ENCODE data around the gene DSCAM. TPM values are rescaled to one million over a fixed set of nuclear protein-coding genes. Genes with fewer than 3 reads are reported as not detected.

Gene DSCAM
- total and polyA plus RNA-seq, 12 donors, result under 0.01 to 0.11 (median 0.07) TPM; not detected in 5

DNA sequence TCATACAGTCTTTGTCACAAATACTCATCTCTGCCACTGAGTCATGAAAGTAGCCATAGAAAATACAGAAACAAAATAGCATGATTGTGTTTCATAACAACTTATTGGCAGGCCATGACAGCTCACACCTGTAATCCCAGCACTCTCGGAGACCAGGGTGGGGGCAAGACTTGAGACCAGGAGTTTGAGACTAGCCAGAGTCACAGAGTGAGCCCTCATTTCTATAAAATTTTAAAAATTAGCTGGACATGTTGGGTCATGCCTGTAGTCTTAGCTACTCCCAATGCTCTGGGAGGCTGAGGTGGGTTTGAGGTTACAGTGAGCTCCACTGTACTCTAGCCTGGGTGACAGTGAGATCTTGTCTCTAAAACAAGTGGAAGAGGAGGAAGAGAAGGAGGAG is 568.6 kb downstream of the DSCAM start:
- Histone ChIP-seq H3K27me3 (no peaks in the 10 kb centered on the region), H3K27ac (no peak overlapping the region), H3K4me3 (no peak overlapping the region), H3K36me3 (replicated peaks in 1 of 2) (no peaks in the 10 kb centered on the region), H3K4me1 (replicated peaks in 1 of 2) (no peaks in the 10 kb centered on the region), H3K9me3 (replicated peaks in 1 of 3) (peaks cover 0 to 5% (median 0%) of the 10 kb centered on the region in 3 donors)
- WGBS, 4 donors, result 64 to 88% (median 79%) methylated on average over 1 of the region's 1 CpG
- no peak for TF ChIP-seq POLR2A (IDR thresholded peaks at IDR 0.05)
- TF ChIP-seq, protein P1, sequence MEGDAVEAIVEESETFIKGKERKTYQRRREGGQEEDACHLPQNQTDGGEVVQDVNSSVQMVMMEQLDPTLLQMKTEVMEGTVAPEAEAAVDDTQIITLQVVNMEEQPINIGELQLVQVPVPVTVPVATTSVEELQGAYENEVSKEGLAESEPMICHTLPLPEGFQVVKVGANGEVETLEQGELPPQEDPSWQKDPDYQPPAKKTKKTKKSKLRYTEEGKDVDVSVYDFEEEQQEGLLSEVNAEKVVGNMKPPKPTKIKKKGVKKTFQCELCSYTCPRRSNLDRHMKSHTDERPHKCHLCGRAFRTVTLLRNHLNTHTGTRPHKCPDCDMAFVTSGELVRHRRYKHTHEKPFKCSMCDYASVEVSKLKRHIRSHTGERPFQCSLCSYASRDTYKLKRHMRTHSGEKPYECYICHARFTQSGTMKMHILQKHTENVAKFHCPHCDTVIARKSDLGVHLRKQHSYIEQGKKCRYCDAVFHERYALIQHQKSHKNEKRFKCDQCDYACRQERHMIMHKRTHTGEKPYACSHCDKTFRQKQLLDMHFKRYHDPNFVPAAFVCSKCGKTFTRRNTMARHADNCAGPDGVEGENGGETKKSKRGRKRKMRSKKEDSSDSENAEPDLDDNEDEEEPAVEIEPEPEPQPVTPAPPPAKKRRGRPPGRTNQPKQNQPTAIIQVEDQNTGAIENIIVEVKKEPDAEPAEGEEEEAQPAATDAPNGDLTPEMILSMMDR (IDR thresholded peaks at IDR 0.05), result no peak
- intact Hi-C loops (cut with DNase I), result no loop called here
- DNase-seq, result no peak

DNA sequence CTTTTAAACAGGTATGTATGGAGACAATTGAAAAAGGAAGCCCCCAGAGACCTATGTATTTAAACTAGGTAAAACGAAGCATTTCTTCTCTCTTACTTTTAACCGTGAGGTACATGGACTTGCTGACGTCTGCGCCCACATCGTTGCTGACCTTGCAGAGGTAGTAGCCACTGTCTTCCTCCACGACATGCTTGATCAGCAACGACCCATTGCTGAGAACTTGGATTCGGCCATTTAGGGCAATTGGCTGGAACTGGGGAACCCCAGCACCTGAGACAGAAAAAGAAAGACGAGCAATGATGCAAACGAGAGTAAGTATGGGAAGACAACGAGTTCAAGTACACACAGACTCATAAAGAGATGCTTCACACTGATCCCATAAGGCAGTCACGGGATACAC is 571.0 kb downstream of the DSCAM start:
- TF ChIP-seq, protein P1 (IDR thresholded peaks at IDR 0.05), result no peak
- no peak for TF ChIP-seq POLR2A (IDR thresholded peaks at IDR 0.05)
- 76 to 79% (median 78%) methylated on average over 12 of the region's 12 CpGs for WGBS, 4 donors
- H3K27ac ChIP-seq, result no peak overlapping the region
- no peaks in the 10 kb centered on the region for H3K36me3 ChIP-seq (replicated peaks in 1 of 2)
- intact Hi-C loops (cut with DNase I), result no loop called here
- H3K4me1 ChIP-seq (replicated peaks in 1 of 2), result no peaks in the 10 kb centered on the region
- H3K9me3 ChIP-seq (replicated peaks in 1 of 3), result no peaks in the 10 kb centered on the region
- no peaks in the 10 kb centered on the region for H3K27me3 ChIP-seq
- H3K4me3 ChIP-seq, result no peak overlapping the region
- no peak for DNase-seq

DNA sequence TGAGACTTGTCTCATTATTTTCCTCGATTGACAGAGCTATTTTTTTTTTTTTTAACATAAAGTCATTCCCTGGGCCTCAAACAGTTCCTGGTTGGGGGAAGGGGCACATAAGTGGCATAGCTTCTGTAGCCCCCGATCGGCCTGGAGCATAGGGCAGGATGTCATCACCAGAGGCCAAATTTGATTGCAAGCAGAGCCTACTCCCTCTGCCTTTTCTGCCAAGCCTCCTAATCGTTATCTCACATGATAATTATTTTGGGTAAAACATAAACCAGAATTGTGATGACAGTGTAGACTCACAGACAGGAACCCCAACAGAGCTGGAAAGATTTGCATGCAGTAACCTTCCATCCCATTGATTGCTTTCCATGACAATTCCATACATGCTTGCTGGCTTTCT is 574.9 kb downstream of the DSCAM start:
- DNase-seq, result no peak
- intact Hi-C loops (cut with DNase I), result no loop called here
- Histone ChIP-seq H3K27me3 (no peaks in the 10 kb centered on the region), H3K36me3 (replicated peaks in 1 of 2) (no peaks in the 10 kb centered on the region), H3K9me3 (replicated peaks in 1 of 3) (no peaks in the 10 kb centered on the region), H3K4me3 (no peak overlapping the region), H3K27ac (no peak overlapping the region), H3K4me1 (replicated peaks in 1 of 2) (no peaks in the 10 kb centered on the region)
- TF ChIP-seq POLR2A (IDR thresholded peaks at IDR 0.05), result no peak
- TF ChIP-seq, protein P1 (IDR thresholded peaks at IDR 0.05), result no peak
- 40 to 58% (median 49%) methylated on average over 4 of the region's 4 CpGs for WGBS, 4 donors

DNA sequence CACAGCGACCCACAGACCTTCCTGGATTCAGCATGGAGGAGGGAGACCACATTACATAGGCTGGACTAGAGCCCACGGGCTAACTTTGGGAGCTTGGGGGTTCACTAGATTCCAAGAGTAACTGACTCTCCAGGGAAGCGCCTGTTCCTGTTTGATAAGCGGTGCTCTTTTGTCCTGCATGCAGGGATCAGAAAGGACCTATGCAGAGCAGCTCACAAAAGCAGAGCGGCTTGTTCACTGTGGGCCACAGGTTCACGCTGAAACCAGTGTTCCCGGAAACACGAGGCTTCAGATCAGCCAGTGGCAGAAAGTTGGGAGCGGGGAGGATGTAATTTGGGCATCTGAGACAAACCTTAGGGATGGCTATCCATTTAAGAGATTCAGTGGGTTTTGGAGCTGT is 575.8 kb downstream of the DSCAM start:
- no peak for DNase-seq
- H3K4me1 ChIP-seq (replicated peaks in 1 of 2), result no peaks in the 10 kb centered on the region
- intact Hi-C loops (cut with DNase I), result no loop called here
- WGBS, 4 donors, result 75 to 90% (median 78%) methylated on average over 9 of the region's 9 CpGs
- H3K9me3 ChIP-seq (replicated peaks in 1 of 3), result no peaks in the 10 kb centered on the region
- H3K27me3 ChIP-seq, result no peaks in the 10 kb centered on the region
- no peak for TF ChIP-seq POLR2A (IDR thresholded peaks at IDR 0.05)
- TF ChIP-seq, protein P1 (IDR thresholded peaks at IDR 0.05), result no peak
- no peak overlapping the region for H3K27ac ChIP-seq
- H3K4me3 ChIP-seq, result no peak overlapping the region
- no peaks in the 10 kb centered on the region for H3K36me3 ChIP-seq (replicated peaks in 1 of 2)
